ENCODE results near the gene UBE2F.

GRCh38 chr2:237955640-237956401 lies 11.0 kb upstream of the UBE2F start:
- no peak for TF ChIP-seq CTCF (IDR thresholded peaks at IDR 0.05)
- TF ChIP-seq POLR2A (IDR thresholded peaks at IDR 0.05), result no peak

Measured in ovary (tissue), 3 donors.